Heart left ventricle (tissue), 16 donors: ENCODE measurements around the gene IL1RAP. TPM values are rescaled to one million over a fixed set of nuclear protein-coding genes. Genes with fewer than 3 reads are reported as not detected.

Experiments used
- ATAC-seq, 4 donors: fragments of 200-7000 bp; cut with Tn5 transposase; one replicate each; pipeline ENCODE4 v1.9.1; 2020 to 2022; ENCODE audit warnings: moderate library complexity in 4 of 4, mild to moderate bottlenecking in 3 of 4, moderate number of reproducible peaks in 1 of 4
- DNase-seq, 5 donors: peaks; one replicate each; pipeline ENCODE4 v3.0.0-alpha.2; 2020
- H3K27ac ChIP-seq, 12 donors: fragments of 200-600 bp; sonication (generic) in 4 of 12; one replicate each; pipeline versions ENCODE4 v1.5.0 to v1.8.0; 2016 to 2022; ENCODE audit warnings: mild to moderate bottlenecking in 2 of 12
- H3K27me3 ChIP-seq, 9 donors: fragments of 200-600 bp; sonication (generic) in 2 of 9; one replicate each; pipeline versions ENCODE4 v1.5.1 to v1.8.0; 2016 to 2022; ENCODE audit warnings: mild to moderate bottlenecking in 3 of 9
- H3K36me3 ChIP-seq, 9 donors: fragments of 200-600 bp; sonication (generic) in 2 of 9; one replicate each; pipeline versions ENCODE4 v1.5.0 to v1.8.0; 2018 to 2022; ENCODE audit warnings: mild to moderate bottlenecking in 2 of 9
- H3K4me1 ChIP-seq, 12 donors: fragments of 200-600 bp; sonication (generic) in 4 of 12; one replicate each; pipeline versions ENCODE4 v1.5.0 to v1.8.0; 2016 to 2022; ENCODE audit warnings: mild to moderate bottlenecking in 3 of 12
- H3K4me3 ChIP-seq, 12 donors: fragments of 200-600 bp; sonication (generic) in 4 of 12; one replicate each; pipeline versions ENCODE4 v1.5.0 to v1.8.0; 2017 to 2022; ENCODE audit warnings: mild to moderate bottlenecking in 9 of 12, moderate library complexity in 4 of 12
- H3K9me3 ChIP-seq, 12 donors: fragments of 200-600 bp; sonication (generic) in 4 of 12; one replicate each; pipeline versions ENCODE4 v1.5.0 to v1.8.0; 2016 to 2022; ENCODE audit warnings: mild to moderate bottlenecking in 1 of 12
- CTCF ChIP-seq, 12 donors: fragments of 200-600 bp; sonication (generic) in 4 of 12; IDR thresholded peaks; one replicate each; pipeline versions ENCODE4 v1.5.0 to v1.8.0; 2018 to 2022; ENCODE audit warnings: antibody characterized with exemption in 12 of 12, mild to moderate bottlenecking in 5 of 12
- POLR2A ChIP-seq, 2 donors: fragments of 450-650 bp; IDR thresholded peaks; one replicate each; pipeline ENCODE4 v1.6.1; 2017; ENCODE audit warnings: antibody characterized with exemption in 2 of 2, mild to moderate bottlenecking in 2 of 2, moderate library complexity in 2 of 2
- WGBS, 4 donors: extraction: QIAGEN DNeasy Blood & Tissue Kit in 2 of 4; methylation state at CpG; one replicate each; pipeline versions ENCODE4 v1.1.5 to v1.1.7; 2013 to 2018; 5-methylcytosine and 5-hydroxymethylcytosine counted together
- intact Hi-C, 10 donors: fragments of 100-400 bp; cut with DNase I; formaldehyde crosslinking; loops; one replicate each; pipeline versions ENCODE4 v1.11.1 to v1.14.2; 2022
- polyA plus RNA-seq, 2 donors: library from polyadenylated mRNA; stranded (reverse); fragments of 200-250 nt; gene quantifications; one replicate each; pipeline ENCODE4 v1.2.3, GENCODE V29; 2013
- total RNA-seq, 9 donors: library from RNA; depleted of rRNA in 2 of 9; stranded (reverse); fragments of >200 nt in 2 of 9; fragmentation: NEBNext Ultra II Directional in 3 of 9; extraction: Animal tissue kit (Norgen Biotek cat#: 25700) in 3 of 9; gene quantifications; one replicate each; pipeline versions ENCODE4 v1.1.0 to v1.2.4, GENCODE V29; 2016 to 2023
- donor health status: ischemic (EF 13 %, LVEDD 7.1; RV severe dilation, severe dysfunction).
- donor health status: healthy with polysubstance abuse.
- donor health status: DM: no; HTN: yes; CAD: no.
- donor health status: DM: no; HTN: no; CAD: no.
- donor health status: ischemic (EF 25% LVEDD 6.9; RV normal size, moderate dysfunction).
- donor health status: ischemic (EF 25% LVEDD 5.7; RV mildly dilated, moderate dysfunction).
- donor health status: healthy.
- donor health status: DM: yes; HTN: yes; CAD: no.
- donor health status: ischemic (EF 35%, LVEDD 5.7; RV mildly dilated, moderate dysfunction).
- donor health status: nonischemic (EF 11% LVEDD 7.7; RV severe dilation, severe dysfunction).
- donor health status: DM: yes; HTN: yes; CAD: no.
- donor health status: PGD.
- donor health status: ischemic (EF 29% LVEDD 5.4; RV normal size, mild dysfunction).
- donor health status: nonischemic (EF 23%, LVEDD 6.1; RV moderate dilation, normal function).

The IL1RAP gene
- total and polyA plus RNA-seq, 11 donors: 1.6 to 16.4 (median 8.2) TPM

DNA sequence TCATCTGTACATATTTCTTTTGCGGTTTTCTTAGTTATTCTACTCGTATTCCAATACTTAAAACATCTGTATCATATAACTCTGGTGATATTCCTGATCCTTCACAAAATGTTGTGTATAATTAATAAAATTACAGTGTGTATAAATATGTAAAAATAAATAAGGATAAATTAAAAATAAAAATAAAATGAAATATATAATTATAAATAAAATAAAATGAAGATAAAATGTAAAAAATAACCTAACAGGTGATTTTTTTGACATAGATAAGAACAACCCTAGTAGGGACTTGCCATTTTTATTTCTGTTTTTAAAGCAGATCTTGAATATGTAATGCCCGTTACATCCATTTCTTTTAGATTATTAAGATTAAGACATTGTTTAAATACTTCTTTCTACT lies 25.6 kb downstream of the IL1RAP start:
- Histone ChIP-seq H3K27ac (no peak overlapping the region), H3K9me3 (no peaks in the 10 kb centered on the region), H3K36me3 (no peaks in the 10 kb centered on the region), H3K27me3 (no peaks in the 10 kb centered on the region), H3K4me1 (peaks cover 0 to 15% (median 0%) of the 10 kb centered on the region in 12 donors), H3K4me3 (no peak overlapping the region)
- 96 to 98% (median 97%) methylated on average over 3 of the region's 3 CpGs for WGBS, 4 donors
- intact Hi-C loops: no loop called here
- TF ChIP-seq CTCF (IDR thresholded peaks at IDR 0.05): no peak
- TF ChIP-seq POLR2A (IDR thresholded peaks at IDR 0.05): no peak
- DNase-seq: no peak
- ATAC-seq: no peak

DNA sequence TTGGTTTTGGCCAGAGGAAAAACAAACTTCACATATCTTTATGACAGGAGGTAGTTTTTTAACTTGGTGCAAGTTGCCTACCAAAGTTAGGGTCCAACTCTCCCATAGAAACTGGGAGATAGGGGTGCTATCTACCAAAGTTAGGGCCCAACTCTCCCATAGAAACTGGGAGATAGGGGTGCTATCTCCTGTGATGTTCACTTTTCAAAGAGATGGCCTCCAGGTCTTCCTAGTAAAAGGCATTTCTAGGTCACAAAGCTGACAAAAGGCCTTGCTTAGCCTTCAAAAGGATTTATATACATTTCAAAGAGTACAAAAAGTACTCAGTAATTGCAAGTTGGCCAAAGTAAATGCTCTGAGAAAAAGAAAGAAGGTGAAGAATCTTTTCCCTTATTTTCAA lies 27.1 kb downstream of the IL1RAP start:
- Histone ChIP-seq H3K27ac (no peak overlapping the region), H3K27me3 (no peaks in the 10 kb centered on the region), H3K9me3 (no peaks in the 10 kb centered on the region), H3K4me3 (no peak overlapping the region), H3K4me1 (peaks cover 0 to 10% (median 0%) of the 10 kb centered on the region in 12 donors), H3K36me3 (no peaks in the 10 kb centered on the region)
- intact Hi-C loops: no loop called here
- no peak for ATAC-seq
- no peak for DNase-seq
- TF ChIP-seq CTCF (IDR thresholded peaks at IDR 0.05): no peak
- TF ChIP-seq POLR2A (IDR thresholded peaks at IDR 0.05): no peak

DNA sequence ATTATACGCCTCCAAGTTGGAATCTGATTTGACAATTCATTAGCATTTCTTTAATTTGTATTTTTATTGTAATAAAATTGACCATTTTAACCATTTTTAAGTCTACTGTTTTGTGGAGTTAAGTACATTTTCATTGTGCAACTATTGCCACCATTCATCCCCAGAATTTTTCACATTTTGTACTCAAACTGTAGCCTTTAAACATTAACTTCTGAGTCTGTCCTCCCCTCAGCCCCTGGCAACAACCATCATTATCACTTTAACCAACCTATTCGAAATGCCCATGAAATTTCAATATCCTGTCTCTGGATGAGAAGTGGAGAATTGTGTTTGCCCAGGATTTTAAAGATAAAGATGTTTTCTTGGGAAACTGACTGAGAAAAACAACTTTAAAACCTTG lies 27.7 kb downstream of the IL1RAP start:
- Histone ChIP-seq H3K9me3 (no peaks in the 10 kb centered on the region), H3K4me1 (peaks cover 0 to 8% (median 0%) of the 10 kb centered on the region in 12 donors), H3K27ac (no peak overlapping the region), H3K36me3 (no peaks in the 10 kb centered on the region), H3K27me3 (no peaks in the 10 kb centered on the region), H3K4me3 (no peak overlapping the region)
- WGBS, 4 donors: 90 to 95% (median 91%) methylated on average over 2 of the region's 2 CpGs
- intact Hi-C loops: no loop called here
- DNase-seq: no peak
- no peak for TF ChIP-seq POLR2A (IDR thresholded peaks at IDR 0.05)
- no peak for TF ChIP-seq CTCF (IDR thresholded peaks at IDR 0.05)
- ATAC-seq: no peak

- DNase-seq (no peak), ATAC-seq (no peak)
- TF ChIP-seq CTCF (IDR thresholded peaks at IDR 0.05) (no peak), POLR2A (IDR thresholded peaks at IDR 0.05) (no peak)
- no peak overlapping the region for H3K4me3 ChIP-seq
- H3K4me1 ChIP-seq: peaks cover 0 to 10% (median 0%) of the 10 kb centered on the region in 12 donors
- no peaks in the 10 kb centered on the region for H3K9me3 ChIP-seq
- no peaks in the 10 kb centered on the region for H3K36me3 ChIP-seq
- H3K27ac ChIP-seq: no peak overlapping the region
- intact Hi-C loops: no loop called here
- H3K27me3 ChIP-seq: no peaks in the 10 kb centered on the region
- WGBS, 4 donors: 44 to 60% (median 52%) methylated on average over 1 of the region's 1 CpG
These were observed 29.0 kb downstream of the IL1RAP start for GRCh38 chr3:190542846-190543245.
